GM19324 (cell line): ENCODE data around the gene P3H1.
"Not testable (repeated sequence)": the region's sequence is repeated elsewhere in the genome, so short reads cannot be mapped to it uniquely, and the experiment has no call there.

Source experiments
- ATAC-seq: cut with Tn5 transposase; IDR thresholded peaks from one replicate; pipeline ENCODE4 v1.9.1; 2021; ENCODE audit warnings: mild to moderate bottlenecking, moderate library complexity; ENCODE audit not compliant: unreplicated experiment, low FRiP score

P3H1 gene

DNA sequence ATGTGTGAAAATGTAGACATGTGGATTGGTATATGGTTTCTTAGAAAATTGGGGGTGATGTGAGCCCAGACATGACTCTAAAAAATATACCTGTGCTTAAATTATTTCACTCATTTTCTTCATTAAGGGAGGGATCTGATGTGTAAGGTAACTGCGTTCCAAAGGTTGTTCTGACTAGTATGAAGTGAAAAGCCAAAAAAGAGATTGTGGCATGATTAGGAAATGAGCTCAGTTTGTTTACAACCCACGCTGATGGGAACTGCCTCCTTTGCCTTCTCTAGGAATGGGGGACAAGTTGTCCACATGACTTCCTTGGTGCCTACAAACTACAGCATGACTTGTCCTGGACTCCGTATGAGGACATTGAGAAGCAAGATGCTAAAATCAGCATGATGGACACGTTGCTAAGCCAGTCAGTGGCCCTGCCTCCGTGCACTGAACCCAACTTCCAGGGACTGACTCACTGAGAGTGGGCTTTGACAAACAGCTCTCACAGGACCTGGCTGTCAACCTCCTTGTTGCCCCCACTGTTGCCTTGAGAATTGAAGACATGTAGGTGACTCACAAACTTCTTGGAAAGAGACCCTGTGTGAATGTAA lies 8.2 kb upstream of the P3H1 start:
- no peak for ATAC-seq

DNA sequence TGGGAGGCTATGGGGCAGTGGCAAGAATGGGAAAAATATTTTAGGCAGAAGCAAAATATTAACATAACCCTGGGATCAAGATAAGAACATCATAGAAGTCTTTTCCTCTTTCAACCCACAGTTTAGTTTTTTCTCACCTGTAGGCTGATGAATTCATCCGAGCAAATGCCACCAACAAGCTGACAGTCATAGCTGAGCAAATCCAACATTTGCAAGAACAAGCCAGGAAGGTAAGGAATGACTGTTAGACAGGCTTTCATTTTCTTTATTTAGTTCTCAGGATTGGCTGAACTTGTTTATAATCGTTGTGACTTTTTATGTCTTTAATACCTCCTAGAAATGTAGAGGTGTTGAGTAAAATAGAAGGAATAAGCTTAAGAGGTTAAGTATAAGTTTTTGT lies 6.6 kb upstream of the P3H1 start:
- no peak for ATAC-seq

DNA sequence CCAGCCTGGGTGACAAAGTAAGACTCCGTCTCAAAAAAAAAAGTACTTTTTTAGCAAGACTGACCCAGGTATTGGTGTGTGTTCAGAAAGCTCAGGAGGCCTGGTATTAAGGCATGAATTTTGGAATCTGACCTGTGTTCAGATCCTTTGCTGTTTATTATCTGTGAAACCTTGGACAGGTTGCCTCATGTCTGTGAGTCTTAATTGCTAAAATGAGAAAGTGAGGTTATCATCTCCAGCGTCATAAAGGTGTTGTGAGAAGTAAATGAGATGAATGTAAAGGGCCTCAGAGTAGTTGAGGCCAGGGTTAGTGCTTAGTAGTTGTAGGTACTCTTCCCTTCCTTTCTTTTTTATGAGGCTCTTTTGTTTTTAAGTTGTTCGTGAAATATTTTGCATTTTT lies 3.0 kb upstream of the P3H1 start:
- ATAC-seq: no peak

DNA sequence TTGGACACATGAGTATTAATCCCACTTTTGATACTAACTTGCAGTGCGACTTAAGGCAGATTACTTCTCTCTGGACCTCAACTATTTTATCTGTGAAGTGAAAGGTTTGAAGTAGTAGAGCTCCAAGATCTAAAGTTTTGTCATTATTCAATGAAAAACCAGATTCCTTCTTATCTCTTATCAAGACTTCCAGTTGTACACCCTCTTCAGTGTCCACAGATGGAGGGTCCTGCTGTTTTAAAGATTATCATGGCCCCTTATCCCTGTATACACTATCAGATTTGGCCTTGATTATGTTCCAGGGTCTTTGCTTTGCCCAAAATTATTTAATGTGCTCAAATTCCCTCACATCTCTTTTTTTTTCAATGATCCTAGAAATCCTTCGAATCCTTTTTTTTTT lies 1.3 kb upstream of the P3H1 start:
- no peak for ATAC-seq

DNA sequence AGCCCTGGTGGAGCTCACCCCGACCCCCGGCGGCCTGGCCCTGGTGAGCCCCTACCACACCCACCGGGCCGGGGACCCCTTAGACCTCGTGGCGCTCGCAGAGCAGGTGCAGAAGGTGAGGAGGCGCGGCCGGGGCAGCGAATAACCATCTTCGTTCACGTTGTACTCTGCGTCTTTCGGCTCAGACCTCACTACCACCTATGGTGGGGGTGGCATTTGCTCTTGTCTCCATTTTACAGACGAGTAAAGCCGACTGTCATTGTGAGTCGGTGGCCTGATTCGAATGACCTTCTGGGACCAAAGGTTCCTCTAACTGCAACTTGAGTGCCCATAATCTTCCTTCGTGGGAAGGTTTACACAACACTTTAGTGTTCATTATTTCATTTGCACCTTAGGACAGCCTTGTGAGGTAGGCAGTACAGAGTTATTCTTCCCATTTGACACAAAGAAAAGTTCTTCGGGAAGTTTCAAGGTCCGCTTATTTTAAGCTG lies 727 bp upstream of the P3H1 start:
- ATAC-seq: peak; percentile 2

DNA sequence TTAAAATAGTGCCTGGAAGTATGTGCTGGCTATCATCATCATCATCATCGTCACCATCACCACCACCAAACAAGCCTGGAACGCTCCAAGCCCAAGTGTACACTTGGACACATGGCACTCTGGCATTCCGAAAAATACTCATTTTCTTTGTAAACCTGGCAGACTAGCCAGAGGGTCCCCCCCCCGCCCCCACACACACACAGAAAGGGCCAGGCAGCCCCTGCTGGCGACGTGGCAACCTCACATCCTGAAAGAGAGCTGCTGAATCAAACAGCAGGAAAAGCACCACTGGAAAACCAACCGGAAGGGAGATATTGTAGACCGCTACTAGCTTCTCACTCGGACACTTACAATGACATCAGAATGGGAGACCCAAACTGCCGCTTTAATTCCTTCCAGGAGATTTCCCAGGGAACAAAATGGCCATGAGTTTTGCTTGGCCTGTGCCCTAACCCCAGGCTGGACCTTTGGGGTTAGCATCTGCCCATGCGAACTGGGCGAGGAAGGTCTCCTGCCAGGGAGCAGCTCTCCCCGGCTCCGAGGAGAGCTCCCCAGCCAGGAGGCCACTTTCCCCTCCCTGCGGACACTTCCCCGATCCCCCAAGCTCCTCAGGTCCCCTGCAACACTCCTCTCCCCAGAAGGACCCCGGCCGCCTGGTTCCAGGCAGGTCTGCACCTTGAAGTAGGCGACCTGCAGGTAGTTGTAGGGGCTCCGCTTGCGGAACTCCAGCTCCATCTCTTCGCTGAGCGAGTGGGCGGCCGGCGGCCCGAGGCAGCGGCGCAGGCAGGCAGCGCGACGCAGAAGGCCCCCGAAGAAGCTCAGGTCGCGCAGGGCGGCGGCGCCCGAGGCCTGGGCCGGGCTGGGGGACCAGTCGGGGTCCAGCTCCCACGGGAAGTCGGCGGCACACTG lies 742 bp downstream of the P3H1 start:
- peak; percentile 4 for ATAC-seq

DNA sequence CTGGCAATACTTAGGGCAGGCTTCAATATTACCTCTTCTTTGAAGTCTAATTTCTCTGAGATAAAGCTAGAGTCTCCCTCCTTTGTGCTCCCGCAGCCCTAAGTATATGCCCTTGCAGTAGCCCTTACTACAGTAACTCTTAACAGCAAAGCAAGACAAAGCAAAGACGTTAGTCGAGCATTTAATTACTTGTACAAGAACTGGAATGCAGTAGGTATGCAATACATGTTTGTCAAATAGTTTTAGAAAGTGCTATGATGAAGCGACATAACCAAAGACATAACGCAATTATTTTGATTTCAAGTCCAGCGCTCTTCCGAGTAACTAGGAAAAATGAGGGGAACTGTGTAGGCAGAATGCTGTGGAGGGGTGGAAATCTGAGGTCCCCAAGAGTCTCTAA lies 1.6 kb downstream of the P3H1 start:
- no peak for ATAC-seq

DNA sequence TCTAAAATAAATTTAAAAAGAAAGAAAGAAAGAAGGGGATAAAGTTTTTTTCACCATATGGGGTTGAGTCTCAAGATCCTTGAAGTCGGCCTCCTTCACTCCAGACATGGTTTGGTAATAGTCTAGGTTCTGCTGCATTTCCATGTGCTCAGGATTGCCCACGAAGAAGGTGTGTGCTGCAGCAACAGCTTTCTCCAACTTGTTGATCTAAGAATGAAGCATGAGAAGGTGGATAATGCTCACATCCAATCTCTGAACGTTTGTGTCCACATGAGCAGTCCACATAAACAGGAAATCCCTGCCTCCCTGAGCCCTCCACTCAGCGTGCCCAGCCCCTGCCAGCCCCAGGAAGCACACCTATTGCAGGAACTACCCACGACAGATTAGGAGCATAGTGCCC lies 4.6 kb downstream of the P3H1 start:
- no peak for ATAC-seq

DNA sequence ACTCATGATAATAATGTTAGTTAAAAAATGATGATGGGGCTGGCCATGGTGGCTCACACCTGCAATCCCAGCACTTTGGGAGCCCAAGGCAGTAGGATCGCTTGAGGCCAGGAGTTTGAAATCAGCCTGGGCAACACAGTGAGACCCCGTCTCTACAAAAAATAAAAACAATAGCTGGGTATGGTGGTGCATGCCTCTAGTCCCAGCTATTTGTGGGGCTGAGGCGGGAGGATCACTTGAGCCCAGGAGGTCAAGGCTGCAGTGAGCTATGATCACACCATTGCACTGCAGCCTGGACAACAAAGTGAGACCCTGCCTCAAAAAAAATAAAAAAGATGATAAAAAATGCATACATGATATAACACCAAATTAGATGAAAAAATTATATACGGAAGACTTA lies 5.3 kb downstream of the P3H1 start:
- ATAC-seq: no peak

DNA sequence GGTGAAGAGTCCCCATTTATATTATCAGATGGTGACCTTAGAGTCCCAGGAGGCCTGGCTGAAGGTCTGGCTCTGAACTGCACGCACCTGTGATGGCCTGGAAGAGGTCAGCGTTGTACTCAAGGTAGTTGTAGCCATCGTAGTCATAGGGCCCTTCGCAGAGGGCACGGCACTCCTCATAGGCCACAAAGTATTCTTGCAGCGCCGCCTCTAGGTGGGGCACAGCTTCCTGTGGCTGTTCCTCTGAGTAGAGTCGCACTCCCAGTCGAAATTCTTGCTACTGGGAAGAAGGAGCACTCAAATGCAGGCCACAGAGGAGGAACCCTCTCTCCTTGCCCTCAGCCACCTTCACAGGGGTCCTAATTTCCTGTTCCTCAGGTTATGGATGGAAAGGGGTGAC lies 7.7 kb downstream of the P3H1 start:
- no peak for ATAC-seq

DNA sequence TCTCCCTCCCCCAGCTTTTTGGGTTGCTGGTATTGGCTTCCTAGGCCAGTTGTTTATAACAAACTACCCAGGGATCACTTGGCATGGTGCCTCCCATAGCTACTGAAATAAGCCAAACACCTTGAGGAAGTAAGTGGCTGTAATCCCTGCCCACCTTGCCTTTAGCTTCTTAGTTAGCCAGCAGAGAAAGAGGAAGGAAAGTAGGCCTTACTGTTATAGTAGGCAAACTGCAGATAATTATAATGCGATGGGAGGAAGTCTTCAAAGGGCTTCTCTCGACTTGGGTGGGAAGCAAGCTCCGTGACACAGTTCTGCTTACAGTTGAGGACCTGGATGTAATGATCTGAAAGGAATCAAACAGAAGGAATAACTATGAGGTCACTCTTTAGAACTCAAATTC lies 8.2 kb downstream of the P3H1 start:
- ATAC-seq: no peak

DNA sequence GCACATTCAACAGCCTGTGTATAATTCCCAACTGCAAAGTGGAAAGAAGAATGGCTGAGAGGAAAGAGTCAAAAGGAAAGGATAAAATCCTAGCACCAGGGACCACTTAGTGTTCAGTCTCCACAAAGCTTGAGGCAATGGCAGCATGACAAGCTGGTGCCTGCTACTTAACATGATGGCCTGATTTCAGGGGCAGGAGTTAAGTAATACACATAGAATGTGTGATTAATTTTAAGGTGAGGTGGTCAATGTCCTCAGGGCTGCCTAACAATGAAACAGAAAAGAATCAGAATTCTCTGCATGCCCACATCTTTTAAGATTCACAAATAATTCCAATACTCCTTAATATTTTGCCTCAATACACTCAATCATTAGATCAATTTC lies 8.9 kb downstream of the P3H1 start:
- no peak for ATAC-seq

DNA sequence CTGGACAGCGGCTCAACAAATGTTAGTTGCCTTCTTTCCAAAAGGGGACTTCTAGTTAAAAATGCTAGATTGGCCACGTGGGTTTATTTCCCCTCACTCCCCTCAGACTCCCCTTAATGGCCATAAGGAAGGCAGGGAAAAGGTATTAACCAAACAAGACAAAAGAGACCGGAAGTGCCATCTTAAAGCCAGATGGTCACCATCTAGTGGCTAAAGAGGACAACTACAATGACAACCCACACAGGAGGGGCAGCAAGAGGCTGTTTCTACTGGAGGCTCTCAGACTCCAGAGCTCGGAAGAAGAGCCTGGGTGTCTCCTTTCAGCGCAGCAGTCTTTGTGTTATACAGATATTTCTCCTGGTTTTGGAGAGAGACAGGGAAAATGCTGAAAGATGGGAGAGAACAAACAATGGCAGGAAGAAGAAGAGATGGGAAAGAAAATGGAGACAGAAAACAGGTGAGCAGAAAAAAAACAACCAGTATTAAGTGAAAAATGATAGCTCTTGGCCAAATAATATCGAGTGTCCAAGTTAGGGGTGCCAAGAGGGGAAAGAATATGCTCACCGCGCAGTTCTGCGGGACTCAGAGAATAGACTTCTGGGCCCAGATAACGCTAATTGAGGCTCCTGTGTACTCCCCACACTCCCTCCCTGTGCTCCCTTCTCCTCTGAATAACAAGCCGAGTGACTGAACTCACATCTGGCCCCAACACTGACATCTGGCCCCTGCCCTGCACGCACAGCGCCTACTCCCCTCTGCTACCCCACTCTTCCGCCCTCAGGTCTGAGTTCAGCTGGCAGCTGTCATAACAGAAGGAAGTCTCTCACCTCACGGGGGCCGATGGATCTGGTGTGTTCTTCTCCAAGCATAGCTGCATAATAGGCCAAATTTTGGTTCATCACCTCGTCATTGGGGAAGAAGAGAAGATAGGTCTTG lies 9.6 kb downstream of the P3H1 start:
- ATAC-seq: no peak

DNA sequence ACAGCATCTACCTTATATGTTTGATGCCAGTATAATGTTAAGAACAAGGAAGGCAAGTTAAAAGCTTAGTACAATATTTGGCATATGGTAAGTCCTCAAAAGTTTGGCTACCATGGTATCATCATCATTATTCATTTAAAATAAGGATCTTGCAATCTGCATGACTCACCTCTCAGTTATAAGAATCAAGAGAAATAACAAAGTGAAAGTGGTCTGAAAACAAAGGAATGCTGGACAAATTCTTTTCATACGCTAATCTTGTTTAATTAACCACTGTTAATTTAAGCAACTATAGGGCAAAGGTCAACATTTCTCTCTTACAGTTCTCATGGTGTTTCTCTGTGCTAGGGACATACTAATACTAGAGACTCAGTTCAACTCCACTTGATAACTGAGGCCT lies 13.8 kb downstream of the P3H1 start:
- no peak for ATAC-seq

DNA sequence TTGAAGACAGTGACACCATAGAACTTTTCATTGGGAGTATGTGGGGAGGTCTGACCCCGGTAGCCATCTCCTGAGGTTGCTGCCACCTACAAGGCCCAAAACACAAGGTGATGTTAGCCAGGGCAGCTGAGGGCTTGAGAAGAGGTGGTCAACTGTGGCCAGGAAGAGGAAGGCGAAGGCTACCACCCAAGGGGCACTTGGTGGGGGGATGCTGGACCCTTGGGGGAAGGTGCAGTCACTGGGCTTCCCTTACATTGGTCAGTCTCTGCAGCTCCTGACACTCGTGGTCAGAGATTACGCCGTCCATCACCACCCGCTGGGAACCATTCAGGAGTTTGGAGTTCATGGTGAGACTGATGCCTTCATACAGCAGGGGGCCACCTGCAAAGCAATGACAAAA lies 14.5 kb downstream of the P3H1 start:
- ATAC-seq: no peak

DNA sequence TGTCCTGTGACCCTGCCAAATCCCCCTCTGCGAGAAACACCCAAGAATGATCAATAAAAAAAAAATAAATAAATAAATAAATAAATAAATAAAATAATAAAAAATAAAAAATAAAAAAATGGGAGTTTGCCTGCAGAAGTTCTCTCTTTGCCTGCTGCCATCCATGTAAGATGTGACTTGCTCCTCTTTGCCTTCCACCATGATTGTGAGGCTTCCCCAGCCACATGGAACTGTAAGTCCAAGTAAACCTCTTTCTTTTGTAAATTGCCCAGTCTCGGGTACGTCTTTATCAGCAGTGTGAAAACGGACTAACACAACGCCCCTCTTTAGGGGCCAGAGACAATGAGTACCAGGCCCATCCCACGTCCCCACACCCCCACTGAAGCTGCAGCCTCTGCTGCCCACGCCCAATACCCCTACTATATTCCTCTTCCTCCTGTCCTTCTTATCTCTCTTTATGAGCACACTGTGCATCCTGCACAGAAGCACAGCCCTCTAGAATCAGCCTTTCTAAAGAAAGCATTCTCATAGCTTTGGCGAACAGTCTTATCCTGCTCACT lies 15.2 kb downstream of the P3H1 start:
- ATAC-seq: not testable (repeated sequence)

DNA sequence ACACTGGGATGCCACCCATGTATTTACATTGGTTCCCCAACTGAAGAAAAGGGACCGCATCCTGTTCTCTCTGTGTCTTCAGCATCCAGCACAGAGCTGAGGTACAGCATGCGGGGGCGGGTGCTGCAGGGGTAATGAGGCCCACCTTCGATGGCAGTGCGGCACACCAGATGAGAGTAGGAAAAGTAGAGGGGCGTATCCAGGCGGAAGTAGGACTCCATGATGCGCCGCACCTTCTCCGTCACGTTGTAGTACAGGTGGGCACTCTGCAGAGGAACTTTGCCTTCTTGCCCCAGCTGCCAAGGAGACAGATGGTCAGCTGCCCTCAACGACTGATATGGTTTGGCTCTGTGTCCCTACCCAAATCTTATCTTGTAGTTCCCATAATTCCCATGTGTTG lies 16.8 kb downstream of the P3H1 start:
- no peak for ATAC-seq

DNA sequence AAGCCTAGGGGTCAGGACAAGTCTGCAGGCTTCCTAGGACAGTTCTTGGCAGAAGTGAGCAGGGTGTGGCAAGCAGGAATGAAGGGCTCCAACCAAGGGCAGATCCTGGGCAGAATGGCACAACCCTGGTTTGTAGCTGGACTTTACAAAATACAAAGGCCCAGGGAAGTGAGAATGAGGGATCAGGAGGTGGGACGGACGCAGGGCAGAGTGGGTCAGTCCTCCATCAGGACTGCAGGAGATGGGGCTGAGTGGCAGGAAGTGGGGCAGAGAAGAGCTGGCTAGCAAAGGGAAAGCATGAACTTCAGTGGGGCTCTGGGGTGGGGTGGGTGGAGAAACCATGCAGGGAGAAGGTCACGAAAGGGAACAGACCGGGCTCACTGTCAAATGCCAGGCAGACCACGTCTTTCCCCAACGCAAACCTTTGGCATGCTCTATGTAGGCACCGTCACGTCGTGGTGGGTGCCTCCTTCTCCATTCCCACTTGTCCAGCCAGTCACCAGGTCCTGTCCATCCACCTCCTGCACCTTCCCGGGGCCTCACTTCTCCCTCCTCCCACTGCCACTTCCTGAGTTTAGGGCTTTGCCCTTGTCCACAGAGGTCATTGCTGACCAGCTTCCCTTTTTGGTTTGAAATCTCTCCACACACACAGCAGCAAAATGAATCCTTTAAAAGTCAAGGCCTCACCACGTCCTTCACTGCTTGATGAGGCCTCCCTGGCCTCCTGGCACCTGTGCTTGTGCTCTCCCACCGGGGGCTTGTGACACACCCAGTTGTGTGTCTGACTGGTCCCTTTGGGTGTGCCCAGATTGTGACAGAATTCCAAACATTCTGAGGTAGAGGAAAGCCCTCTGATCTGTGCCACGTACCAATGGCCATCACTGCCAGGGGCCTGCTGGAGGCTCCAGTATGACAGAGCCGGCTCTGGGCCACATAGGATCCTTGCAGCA lies 18.1 kb downstream of the P3H1 start:
- ATAC-seq: no peak

DNA sequence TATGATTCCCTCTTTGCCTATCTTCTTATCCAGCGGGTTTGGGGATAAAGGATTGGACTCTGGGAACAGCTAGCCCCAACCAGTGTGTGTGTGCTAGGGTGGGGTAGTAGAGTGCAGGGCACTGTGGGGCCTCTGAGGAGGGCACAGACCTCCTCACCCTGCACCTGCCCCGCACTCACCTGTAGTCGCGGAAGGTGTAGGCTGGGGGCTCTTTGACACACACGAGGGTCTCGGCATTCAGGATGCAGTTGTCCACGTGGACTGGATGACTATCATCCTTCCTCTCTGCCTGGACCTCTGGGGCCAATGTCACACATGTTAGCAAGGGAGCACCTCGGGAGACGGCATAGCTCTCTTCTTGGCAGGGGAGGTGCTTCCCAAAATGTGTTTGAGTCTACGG lies 18.8 kb downstream of the P3H1 start:
- ATAC-seq: no peak

DNA sequence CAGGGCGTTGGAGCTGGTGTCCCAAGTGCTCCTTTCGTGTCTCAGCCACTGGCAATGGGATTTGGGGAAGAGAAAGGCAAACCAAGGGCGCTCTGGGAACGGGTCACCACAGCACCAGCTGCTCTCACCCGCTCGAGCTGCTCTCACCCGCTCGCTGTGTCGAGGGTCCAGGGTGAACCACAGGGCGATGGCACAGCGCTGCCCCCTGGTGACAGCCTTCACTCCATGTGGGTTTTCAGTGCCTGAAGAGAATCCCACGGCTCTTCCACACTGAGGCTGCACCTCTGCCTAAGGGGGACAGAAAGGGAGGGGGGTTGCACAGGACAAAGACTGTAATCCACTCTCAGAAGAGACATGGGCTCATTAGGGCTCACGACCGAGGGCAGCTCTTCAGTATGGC lies 19.7 kb downstream of the P3H1 start:
- ATAC-seq: no peak
